Naive B cell (primary cell): ENCODE results near the gene HOXB5. TPM values are rescaled to one million over a fixed set of nuclear protein-coding genes. Genes with fewer than 3 reads are reported as not detected.

Experiments used
- ATAC-seq, 2 donors: fragments of 150-1000 bp; cut with Tn5 transposase; 2 replicates each; pipeline ENCODE4 v1.10.0; 2021; ENCODE audit warnings: low read depth in 2 of 2, mild to moderate bottlenecking in 2 of 2, moderate library complexity in 2 of 2
- DNase-seq: peaks from one replicate; pipeline ENCODE4 v3.0.0; 2022
- H3K27ac Mint-ChIP-seq, 6 donors: one replicate each; pipeline ENCODE4 v1.8.0; 2020 to 2022; ENCODE audit warnings: mild to moderate bottlenecking in 6 of 6, mixed read lengths in 6 of 6, moderate library complexity in 5 of 6, inconsistent platforms in 2 of 6
- H3K27me3 Mint-ChIP-seq, 3 donors: one replicate each; pipeline ENCODE4 v1.8.0; 2021 to 2022; ENCODE audit warnings: mixed read lengths in 3 of 3, mild to moderate bottlenecking in 1 of 3
- H3K36me3 Mint-ChIP-seq, 2 donors: one replicate each; pipeline ENCODE4 v1.8.0; 2020 to 2022; ENCODE audit warnings: mixed read lengths in 2 of 2, inconsistent platforms in 1 of 2, mild to moderate bottlenecking in 1 of 2
- H3K4me1 Mint-ChIP-seq, 3 donors: one replicate each; pipeline ENCODE4 v1.8.0; 2020 to 2022; ENCODE audit warnings: mixed read lengths in 3 of 3, inconsistent platforms in 1 of 3, mild to moderate bottlenecking in 1 of 3, moderate library complexity in 1 of 3
- H3K4me3 Mint-ChIP-seq, 8 donors: one replicate each; pipeline ENCODE4 v1.8.0; 2020 to 2022; ENCODE audit warnings: mild to moderate bottlenecking in 8 of 8, mixed read lengths in 8 of 8, moderate library complexity in 8 of 8, inconsistent platforms in 2 of 8
- H3K9me3 Mint-ChIP-seq, 7 donors: one replicate each; pipeline ENCODE4 v1.8.0; 2020 to 2022; ENCODE audit warnings: mixed read lengths in 7 of 7, mild to moderate bottlenecking in 5 of 7, inconsistent platforms in 2 of 7, moderate library complexity in 1 of 7
- polyA plus RNA-seq, 6 donors: library from polyadenylated mRNA; unstranded; fragments of 300-500 nt; fragmentation: Illumina TruSeq; gene quantifications; one replicate each; pipeline ENCODE4 v1.2.3, GENCODE V29; 2021; ENCODE audit warnings: low read depth in 6 of 6

Gene HOXB5
- polyA plus RNA-seq, 6 donors from 2014 or later = not detected

- Mint-ChIP-seq H3K9me3 (no peaks in the 10 kb centered on the region), H3K27me3 (peaks cover 55 to 87% (median 86%) of the 10 kb centered on the region in 3 donors), H3K36me3 (no peaks in the 10 kb centered on the region), H3K4me3 (no peak overlapping the region), H3K4me1 (peaks cover 9 to 18% (median 11%) of the 10 kb centered on the region in 3 donors), H3K27ac (no peak overlapping the region)
- no peak for ATAC-seq
- no peak for DNase-seq
Observed at GRCh38 chr17:48558057-48558830, 35.3 kb downstream of the HOXB5 start.

GRCh38 chr17:48556576-48557401 is 36.8 kb downstream of the HOXB5 start:
- peak overlapping the region in 2 of 8 donors; percentile 33 to 38 for H3K4me3 Mint-ChIP-seq
- no peaks in the 10 kb centered on the region for H3K36me3 Mint-ChIP-seq
- DNase-seq (no peak), ATAC-seq (no peak)
- peaks cover 9 to 18% (median 11%) of the 10 kb centered on the region in 3 donors for H3K4me1 Mint-ChIP-seq
- peaks cover 54 to 85% (median 85%) of the 10 kb centered on the region in 3 donors for H3K27me3 Mint-ChIP-seq
- H3K27ac Mint-ChIP-seq = peak overlapping the region in 1 of 6 donors; percentile 6
- H3K9me3 Mint-ChIP-seq = no peaks in the 10 kb centered on the region

GRCh38 chr17:48556229-48556575 is 37.4 kb downstream of the HOXB5 start:
- no peaks in the 10 kb centered on the region for H3K36me3 Mint-ChIP-seq
- H3K4me3 Mint-ChIP-seq = peak overlapping the region in 2 of 8 donors; percentile 33 to 55
- peaks cover 49 to 82% (median 79%) of the 10 kb centered on the region in 3 donors for H3K27me3 Mint-ChIP-seq
- ATAC-seq = no peak
- H3K9me3 Mint-ChIP-seq = no peaks in the 10 kb centered on the region
- peaks cover 9 to 18% (median 11%) of the 10 kb centered on the region in 3 donors for H3K4me1 Mint-ChIP-seq
- H3K27ac Mint-ChIP-seq = no peak overlapping the region
- DNase-seq = no peak

- Mint-ChIP-seq H3K9me3 (no peaks in the 10 kb centered on the region), H3K4me1 (peaks cover 9 to 18% (median 11%) of the 10 kb centered on the region in 3 donors), H3K36me3 (no peaks in the 10 kb centered on the region), H3K27ac (peak overlapping the region in 3 of 6 donors; percentile 5 to 36 (median 19)), H3K27me3 (peaks cover 49 to 78% (median 73%) of the 10 kb centered on the region in 3 donors), H3K4me3 (peak overlapping the region in 7 of 8 donors; percentile 54 to 90 (median 78))
- DNase-seq (no peak), ATAC-seq (peak; percentile 30 to 46)
Observed at GRCh38 chr17:48555258-48556228, 38.0 kb downstream of the HOXB5 start.

- peaks cover 52 to 83% (median 73%) of the 10 kb centered on the region in 3 donors for H3K27me3 Mint-ChIP-seq
Observed at GRCh38 chr17:48554412-48555257, 38.9 kb downstream of the HOXB5 start.

GRCh38 chr17:48553826-48554225 is 39.8 kb downstream of the HOXB5 start:
- ATAC-seq (no peak), DNase-seq (no peak)
- H3K27me3 Mint-ChIP-seq = peaks cover 50 to 76% (median 64%) of the 10 kb centered on the region in 3 donors
- no peaks in the 10 kb centered on the region for H3K36me3 Mint-ChIP-seq
- H3K4me3 Mint-ChIP-seq = peak overlapping the region in 1 of 8 donors; percentile 25
- H3K9me3 Mint-ChIP-seq = no peaks in the 10 kb centered on the region
- H3K27ac Mint-ChIP-seq = no peak overlapping the region
- peaks cover 9 to 18% (median 11%) of the 10 kb centered on the region in 3 donors for H3K4me1 Mint-ChIP-seq

More at GRCh38 chr17:48554412-48555257, 38.9 kb downstream of the HOXB5 start:
- DNase-seq (no peak), ATAC-seq (no peak)
- Mint-ChIP-seq H3K27ac (peak overlapping the region in 2 of 6 donors; percentile 5 to 36), H3K36me3 (no peaks in the 10 kb centered on the region), H3K4me1 (peaks cover 9 to 18% (median 11%) of the 10 kb centered on the region in 3 donors), H3K9me3 (no peaks in the 10 kb centered on the region), H3K4me3 (peak overlapping the region in 6 of 8 donors; percentile 54 to 90 (median 79))

- H3K9me3 Mint-ChIP-seq = no peaks in the 10 kb centered on the region
- H3K4me3 Mint-ChIP-seq = no peak overlapping the region
- no peaks in the 10 kb centered on the region for H3K36me3 Mint-ChIP-seq
- no peak for DNase-seq
- ATAC-seq = no peak
- H3K27me3 Mint-ChIP-seq = peaks cover 49 to 69% (median 58%) of the 10 kb centered on the region in 3 donors
- no peak overlapping the region for H3K27ac Mint-ChIP-seq
- peaks cover 9 to 18% (median 16%) of the 10 kb centered on the region in 3 donors for H3K4me1 Mint-ChIP-seq
Observed at GRCh38 chr17:48553190-48553547, 40.4 kb downstream of the HOXB5 start.

- Mint-ChIP-seq H3K36me3 (no peaks in the 10 kb centered on the region), H3K27ac (no peak overlapping the region), H3K27me3 (peaks cover 49 to 68% (median 54%) of the 10 kb centered on the region in 3 donors), H3K4me1 (peaks cover 9 to 22% (median 21%) of the 10 kb centered on the region in 3 donors), H3K4me3 (no peak overlapping the region), H3K9me3 (no peaks in the 10 kb centered on the region)
- ATAC-seq (no peak), DNase-seq (no peak)
Observed at GRCh38 chr17:48552466-48553189, 41.0 kb downstream of the HOXB5 start.

- no peaks in the 10 kb centered on the region for H3K9me3 Mint-ChIP-seq
- H3K36me3 Mint-ChIP-seq = no peaks in the 10 kb centered on the region
- peaks cover 9 to 26% (median 23%) of the 10 kb centered on the region in 3 donors for H3K4me1 Mint-ChIP-seq
- no peak overlapping the region for H3K27ac Mint-ChIP-seq
- ATAC-seq (no peak), DNase-seq (no peak)
- H3K27me3 Mint-ChIP-seq = peaks cover 50 to 68% (median 51%) of the 10 kb centered on the region in 3 donors
- no peak overlapping the region for H3K4me3 Mint-ChIP-seq
Observed at GRCh38 chr17:48551596-48552465, 41.7 kb downstream of the HOXB5 start.

- ATAC-seq = no peak
- DNase-seq = no peak
- Mint-ChIP-seq H3K4me3 (no peak overlapping the region), H3K36me3 (no peaks in the 10 kb centered on the region), H3K9me3 (no peaks in the 10 kb centered on the region), H3K27ac (no peak overlapping the region), H3K4me1 (peaks cover 9 to 30% (median 23%) of the 10 kb centered on the region in 3 donors), H3K27me3 (peaks cover 50 to 67% (median 51%) of the 10 kb centered on the region in 3 donors)
Observed at GRCh38 chr17:48551214-48551555, 42.4 kb downstream of the HOXB5 start.
